EL (cell line): Measurements from ENCODE around the gene TNXB.

Experiments
- DNase-seq: peaks from one replicate; pipeline ENCODE4 v3.0.0-alpha.2; 2016

The TNXB gene

GRCh38 chr6:32137454-32137853 lies 28.3 kb upstream of the TNXB start:
- no peak for DNase-seq

- DNase-seq, result peak; percentile 72
Observed at GRCh38 chr6:32133786-32134185, 24.6 kb upstream of the TNXB start.

DNA sequence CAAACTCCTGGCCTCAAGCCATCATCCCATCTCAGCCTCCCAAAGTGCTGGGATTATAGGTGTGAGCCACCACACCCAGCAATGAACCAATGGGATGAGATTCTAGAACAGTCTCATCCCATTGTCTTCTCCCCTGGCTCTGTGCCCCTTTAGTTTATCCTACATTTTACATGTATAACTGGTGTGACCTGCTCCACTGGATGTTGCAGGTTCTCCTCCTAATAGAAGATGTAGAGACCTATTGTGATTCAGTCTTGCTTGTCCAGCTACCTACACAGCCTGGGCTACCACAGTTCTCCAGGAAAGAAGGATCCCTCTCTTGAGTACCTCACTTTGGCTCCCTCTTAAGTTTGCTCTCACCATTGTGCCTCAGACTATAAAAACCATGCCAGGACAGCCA lies 23.0 kb upstream of the TNXB start:
- DNase-seq, result no peak

- no peak for DNase-seq
Observed at GRCh38 chr6:32131439-32131948, 22.4 kb upstream of the TNXB start.

DNA sequence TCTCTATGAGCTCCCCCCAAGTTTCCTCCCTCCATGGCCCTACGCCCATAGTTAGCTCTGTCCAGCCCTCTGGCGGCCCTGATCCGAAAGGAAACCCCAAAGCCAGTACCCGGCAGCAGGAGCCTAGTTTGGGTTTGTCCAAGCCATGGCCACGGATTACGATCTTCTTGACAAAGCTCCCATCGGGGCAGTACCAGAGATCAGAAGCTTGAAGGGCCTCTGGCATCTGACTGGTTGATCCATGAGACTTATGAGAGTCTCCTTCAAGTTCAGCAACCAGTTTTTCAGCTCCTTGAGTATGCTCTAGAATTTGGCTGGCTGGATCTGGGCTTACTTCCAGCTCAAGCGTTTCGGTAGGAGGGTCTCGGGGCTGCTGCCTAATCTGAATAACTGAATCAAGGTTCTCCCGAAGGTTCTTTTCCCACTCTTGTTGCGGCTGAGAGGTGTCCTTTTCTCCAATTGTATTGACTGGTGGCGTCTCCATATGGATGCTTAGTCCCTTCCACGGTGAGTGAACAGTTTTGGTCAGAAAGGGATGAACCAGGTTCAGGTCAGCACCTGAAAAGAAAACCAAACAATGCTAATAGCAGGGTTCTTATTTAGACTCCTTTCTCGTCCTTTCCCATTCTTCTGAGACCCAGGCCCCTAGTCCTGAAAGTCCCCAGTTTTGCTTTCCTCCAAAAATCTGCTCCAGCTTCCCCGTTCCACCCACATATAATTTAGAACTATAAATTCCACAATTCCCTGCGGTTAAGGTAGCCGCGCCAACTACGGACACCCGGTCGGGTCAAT lies 20.4 kb upstream of the TNXB start:
- no peak for DNase-seq

GRCh38 chr6:32128751-32129296 lies 19.7 kb upstream of the TNXB start:
- DNase-seq, result no peak

DNA sequence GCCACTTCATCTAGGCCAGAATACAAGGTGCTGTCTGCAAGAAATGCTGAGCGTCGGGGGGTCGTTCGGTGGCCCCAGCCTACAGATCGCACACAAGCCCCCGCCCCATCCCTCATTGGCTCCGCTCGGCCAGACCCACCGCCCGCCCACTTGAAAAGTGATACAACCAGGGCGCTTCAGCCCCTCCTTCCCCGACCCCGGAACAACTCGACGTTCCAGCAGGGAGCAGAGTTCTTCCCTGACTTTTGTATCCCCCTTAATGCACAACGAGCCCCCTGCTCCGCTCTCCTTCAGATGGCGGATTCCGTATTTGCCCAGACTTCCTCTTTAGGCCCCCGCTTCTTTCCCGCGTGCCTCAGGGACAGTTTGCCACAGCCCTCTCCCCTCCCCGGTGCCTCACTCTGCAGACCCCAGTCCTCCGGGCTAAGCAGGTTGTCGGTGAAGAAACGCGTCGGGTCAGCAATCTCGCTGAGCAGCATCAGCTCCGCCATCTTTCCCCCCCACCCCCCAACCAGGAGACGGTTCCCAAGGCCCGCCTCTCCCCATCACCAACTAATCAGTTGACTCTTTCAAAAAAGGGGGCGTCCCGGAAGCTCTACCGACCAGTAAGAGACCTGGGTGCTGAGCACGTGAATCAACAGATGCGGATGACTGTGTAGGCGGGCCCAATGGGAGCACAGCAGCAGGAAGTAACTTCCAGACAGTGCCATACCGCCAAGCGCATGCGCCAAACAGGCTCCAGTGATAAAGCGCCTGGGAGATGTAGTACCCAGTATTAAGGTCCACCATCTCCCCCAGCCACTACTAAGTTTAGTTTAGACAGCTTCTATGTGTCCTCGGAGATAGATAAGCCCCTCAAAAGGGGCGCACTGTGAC lies 18.8 kb upstream of the TNXB start, which contains the start of gene ATF6B:
TSS of gene ATF6B (minus strand) at position 530 of the 876 bp plus-strand sequence. CDS start at position 491, 39 bp downstream.
- DNase-seq, result peak; percentile 100

DNA sequence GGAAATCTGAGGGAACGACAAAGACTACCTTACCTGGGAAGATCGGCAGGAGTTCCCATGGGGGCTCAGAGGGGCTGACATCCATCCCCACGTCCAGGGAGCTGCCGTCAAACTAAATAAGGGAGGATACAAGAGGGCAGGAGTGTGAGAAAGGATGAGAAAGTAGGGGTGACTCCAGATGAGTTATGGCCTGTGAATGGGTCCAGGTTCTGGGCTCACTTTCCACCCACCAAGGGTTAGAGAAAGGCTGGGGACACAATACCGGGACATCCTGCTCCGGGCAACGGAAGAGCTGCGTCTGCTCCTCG lies 18.2 kb upstream of the TNXB start:
- no peak for DNase-seq

DNA sequence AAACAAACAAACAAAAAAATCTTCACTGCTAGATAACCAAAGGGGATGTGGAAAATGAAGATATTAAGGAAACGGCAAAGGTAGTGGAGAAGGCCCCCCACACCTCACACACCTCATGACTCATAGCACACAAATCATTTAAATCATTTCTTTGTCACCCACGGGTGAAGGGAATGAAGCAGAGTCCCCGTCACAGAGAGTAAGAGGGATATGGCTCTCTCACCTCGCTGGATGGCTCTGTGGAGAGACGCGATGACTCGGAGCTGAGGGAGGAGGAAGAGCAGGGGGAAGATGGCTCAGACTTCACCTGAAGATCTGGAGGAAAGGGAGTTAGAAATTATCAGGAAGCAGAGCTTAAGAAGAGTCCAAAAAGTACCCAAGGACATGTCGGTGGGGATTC lies 17.7 kb upstream of the TNXB start:
- DNase-seq, result no peak

DNA sequence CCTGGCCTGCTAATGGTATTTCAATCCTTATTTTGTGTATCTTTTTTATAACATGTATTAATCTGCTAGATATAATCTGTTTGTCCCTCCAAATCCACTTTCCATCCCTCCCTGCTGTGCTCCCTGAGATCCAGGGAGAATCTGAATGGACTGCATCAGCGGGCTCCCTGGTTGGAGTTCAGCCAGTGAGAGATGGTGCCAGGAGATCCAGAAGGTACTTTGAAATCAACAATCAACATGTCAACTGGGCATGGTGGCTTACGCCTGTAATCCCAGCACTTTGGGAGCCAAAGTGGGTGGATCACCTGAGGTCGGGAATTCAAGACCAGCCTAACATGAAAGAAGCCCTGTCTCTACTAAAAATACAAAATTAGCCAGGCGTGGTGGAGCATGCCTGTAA lies 14.5 kb upstream of the TNXB start:
- no peak for DNase-seq

DNA sequence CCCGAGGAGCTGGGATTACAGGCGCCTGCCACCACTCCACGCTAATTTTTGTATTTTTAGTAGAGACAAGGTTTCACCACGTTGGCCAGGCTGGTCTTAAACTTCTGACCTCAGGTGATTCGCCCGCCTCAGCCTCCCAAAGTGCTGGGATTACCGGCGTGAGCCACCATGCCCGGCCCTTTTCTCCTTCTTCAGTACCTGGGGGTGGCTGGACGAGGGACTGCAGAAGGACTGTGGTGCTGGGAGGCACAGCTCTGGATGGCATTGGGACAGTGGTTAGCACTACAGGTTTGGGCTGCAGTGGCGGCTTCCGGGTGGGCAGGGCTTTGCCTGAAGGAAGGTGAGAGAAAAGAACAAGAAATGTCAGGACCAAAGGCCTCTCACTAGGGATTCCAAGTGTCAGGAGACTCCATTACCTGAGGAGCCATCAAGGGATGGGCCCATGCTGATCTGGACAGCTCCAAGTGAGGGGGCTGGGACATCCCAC lies 11.5 kb upstream of the TNXB start:
- DNase-seq, result no peak

- DNase-seq, result peak; percentile 83
Observed at GRCh38 chr6:32118782-32119628, 9.9 kb upstream of the TNXB start.

DNA sequence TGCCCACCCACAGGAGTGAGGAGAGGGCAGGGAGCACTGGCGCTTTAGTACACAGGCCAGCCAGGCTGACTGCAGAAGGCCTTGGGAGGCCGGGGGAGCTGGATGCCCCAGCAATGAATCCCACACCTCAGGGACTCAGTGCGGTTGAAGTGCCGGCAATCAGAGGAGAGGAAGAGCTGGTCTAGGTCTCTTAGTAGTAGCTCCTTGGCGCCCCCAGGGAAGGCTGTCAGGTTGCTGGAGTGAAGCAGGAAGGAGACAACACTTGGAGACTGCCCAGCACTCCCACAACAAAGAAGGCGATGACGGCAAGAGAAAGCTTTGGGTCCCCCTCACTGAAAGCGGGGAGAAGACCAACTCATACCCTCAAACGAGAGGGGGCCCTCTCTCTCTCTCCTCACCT lies 8.3 kb upstream of the TNXB start:
- DNase-seq, result no peak

- peak; percentile 38 for DNase-seq
Observed at GRCh38 chr6:32116674-32117073, 7.5 kb upstream of the TNXB start.

GRCh38 chr6:32115623-32116022 lies 6.5 kb upstream of the TNXB start:
- no peak for DNase-seq

- DNase-seq, result peak; percentile 92
Observed at GRCh38 chr6:32114796-32115195, 5.7 kb upstream of the TNXB start.

DNA sequence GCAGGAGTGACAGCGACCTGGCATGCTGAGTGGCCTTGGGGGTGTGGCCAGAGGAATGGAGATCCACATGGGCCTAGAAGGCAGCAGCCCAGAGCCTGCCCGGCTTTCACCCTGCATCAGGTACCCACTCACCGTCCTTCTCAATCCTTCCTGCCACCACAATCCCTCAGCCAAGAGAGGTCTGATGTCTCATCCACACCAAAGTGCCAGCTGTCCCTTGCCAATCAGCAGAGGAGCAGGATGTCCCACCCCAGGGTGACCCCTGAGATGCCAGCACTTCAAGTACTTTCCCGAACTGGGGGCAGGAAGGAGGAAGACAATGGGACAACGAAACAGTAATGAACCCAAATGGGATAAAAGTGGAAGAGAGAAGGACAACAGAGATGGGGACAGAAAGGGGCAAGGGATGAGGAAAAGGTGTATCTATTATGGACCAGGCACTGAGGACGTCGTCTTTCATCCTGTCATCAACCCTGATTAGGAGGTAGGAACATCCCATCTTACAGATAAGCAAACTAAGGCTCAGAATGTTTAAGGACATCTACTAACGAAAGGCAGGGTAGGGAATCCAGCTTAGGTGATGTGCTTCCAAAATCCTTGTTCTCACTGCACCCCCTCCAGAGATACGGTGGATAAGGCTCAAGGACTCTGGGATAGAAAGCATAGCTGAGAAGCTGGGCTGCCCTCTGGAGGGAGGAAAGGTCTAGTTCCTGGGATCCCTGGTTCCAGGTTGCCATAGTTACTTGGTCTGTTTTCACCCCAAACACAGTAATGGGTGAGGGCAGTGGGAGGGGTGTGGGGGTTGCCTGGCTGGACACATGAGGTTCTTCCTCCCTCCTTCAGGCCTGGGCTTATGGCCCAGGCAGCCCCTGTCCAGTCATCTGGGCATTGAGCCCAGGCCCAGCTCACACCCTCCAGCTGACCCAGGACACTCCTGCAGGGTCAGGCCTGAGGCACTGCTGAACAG lies 4.5 kb upstream of the TNXB start:
- DNase-seq, result peak; percentile 99

DNA sequence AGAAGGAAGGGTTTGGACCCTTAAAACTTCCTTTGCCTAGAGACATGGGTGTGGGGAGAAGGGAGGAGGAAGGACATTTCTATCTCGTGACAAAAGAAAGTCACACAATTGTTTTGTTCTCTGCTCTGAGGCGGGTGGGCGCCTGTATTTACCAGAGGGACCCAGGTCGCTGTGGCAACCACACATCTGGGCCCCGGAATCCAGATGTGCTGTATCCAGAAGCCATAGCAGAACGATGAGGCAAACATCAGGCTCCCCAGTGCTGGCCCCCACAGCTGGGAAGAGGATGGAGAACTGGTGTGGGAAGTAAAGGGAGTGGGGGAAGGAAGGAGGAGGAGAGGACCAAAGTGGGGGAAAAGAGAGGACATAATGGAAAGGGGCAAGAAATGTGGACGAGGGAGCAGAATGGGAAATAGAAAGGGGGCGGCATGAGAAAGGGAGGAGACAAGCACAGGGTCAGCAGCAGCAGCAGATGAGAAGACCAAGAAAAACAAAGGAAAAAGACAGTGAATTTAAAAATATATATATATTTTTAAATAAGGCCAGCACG lies 3.4 kb upstream of the TNXB start:
- DNase-seq, result no peak

DNA sequence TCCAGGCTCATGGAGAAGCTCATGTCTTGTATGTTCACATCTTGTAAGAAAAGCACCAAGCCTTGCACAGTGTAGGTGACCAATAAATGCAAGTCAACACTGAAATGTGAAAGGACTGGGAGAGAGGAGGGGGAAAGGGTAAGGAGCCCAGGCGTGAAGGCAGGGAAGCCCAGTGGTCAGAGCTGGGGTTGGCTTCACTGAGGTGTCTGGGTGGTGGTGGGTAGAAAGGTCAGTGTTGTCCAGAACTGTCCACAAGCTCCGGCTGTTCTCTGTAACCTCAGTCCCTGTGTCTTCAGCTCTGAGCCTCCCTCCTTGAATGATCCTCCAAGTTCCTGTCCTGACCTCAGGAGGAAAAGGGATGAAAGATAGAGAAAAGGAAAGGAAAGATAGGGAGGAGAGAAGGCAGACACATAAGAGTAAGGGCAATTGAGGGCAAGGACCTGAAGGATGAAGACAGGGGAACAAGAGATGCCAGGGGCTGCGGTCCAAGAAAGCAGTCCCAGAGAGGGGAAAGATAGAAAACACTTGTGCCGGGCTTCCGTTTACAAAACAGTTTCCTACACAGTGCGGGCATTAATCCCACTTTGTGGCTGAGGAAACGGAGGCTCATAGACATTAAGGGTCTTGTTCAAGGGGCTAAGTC lies 2.4 kb upstream of the TNXB start:
- no peak for DNase-seq

DNA sequence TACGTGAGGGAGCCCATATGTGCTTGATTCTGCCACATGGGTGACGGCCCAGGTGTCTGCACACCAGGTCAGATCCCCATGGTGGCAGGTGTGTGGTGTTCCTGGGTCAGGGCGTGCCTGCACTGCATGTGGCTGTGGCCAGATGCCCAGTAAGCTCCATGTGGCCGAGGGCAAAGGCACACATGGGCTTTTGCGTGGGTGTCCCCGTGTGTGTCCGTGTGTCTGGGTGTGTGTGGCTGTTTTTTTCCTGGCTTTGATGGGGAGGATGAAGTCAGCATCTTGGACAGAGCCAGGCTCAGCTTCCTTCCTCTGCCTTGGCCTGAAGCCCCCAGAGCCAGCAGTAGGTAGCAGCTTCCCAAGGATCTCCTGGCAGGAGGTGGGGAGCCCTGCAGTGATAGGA lies 1.5 kb upstream of the TNXB start:
- no peak for DNase-seq

DNA sequence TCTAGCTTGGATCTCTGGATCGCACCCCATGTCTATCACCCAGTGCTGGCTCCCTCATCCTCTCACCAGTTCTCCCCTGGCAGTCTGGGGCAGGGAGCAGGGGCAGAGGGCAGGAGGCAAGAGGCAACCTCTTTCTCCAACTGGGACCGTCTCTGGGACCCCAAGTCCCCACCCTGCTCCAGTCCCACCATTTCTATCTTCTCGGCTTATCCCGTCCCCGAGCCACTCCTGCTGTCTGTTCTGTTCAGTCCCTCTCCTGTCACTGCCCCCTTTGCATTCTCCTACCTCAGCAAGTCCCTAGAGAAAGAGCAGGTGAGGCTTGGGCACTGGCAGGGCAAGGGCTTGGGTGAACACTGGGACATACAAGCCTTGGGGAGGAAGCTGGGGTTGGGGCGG lies 625 bp upstream of the TNXB start:
- DNase-seq, result no peak
